ENCODE data around the gene MAPK11. TPM values are rescaled to one million over a fixed set of nuclear protein-coding genes. Genes with fewer than 3 reads are reported as not detected.
A peak's percentile ranks its signal among the peaks of the same experiment; 100 is the strongest.

MAPK11 gene
- total and polyA plus RNA-seq, 10 of the 15 experiments (the other 5 are each of a cell fraction or from before 2014, with no cell fraction given): 0.05 to 12.8 (median 3.7) TPM

DNA sequence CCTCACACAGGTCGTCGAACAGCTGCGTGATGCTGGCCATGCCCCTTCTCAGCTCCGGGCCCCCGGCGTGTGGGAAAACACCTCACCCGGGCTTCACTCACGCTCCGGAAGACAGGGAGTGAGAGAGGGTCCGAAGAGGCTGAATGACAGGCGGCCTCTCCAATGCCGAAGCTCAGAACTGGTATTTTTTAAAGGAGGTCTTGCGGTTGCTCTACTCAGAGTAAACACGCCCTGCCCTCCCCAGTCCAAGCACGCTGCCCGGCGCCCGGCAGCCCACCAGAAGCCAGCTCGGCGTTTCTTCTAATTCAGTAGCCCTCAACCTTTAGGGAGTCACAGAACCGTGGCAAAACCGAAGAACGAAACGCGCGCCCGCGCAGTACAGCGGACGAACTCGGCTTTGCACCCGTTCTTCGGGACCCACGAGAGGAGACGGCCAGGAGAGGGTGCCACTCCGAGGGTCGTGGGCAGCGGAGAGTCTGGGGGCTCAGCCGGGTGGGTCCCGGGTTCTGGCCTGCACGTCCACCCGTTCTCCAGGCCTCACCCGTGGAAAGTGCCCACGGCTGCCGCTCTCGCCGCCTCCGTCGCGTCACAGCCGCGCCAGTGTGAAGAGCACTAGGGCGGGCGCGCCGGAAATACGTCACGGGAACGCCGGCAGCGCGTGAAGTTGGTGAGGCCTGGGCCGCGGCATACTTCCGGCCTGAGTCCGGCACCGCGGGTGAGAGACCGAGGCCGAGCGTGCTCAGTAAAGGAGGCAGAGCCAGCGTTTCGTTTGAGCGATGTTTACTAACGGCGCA lies 25.6 kb downstream of the MAPK11 start, which contains the start of gene TUBGCP6 (continued):
- TF ChIP-seq TAF1 (IDR thresholded peaks at IDR 0.05; ENCODE audit: borderline replicate concordance, low read depth, low read length): peak; percentile 75; the same call in 1 of the 2 replicates
- TF ChIP-seq MYB (IDR thresholded peaks at IDR 0.05; ENCODE audit: borderline replicate concordance, low read depth, low read length): no peak
- TF ChIP-seq REST (IDR thresholded peaks at IDR 0.05; ENCODE audit: low read depth, low read length): no peak
- no peak for TF ChIP-seq HDAC6 (IDR thresholded peaks at IDR 0.05; ENCODE audit: unreplicated experiment)
- TF ChIP-seq JUND (IDR thresholded peaks at IDR 0.05; ENCODE audit: low read depth, low read length): no peak
- peak; percentile 96 for TF ChIP-seq ZBTB40 (IDR thresholded peaks at IDR 0.05; ENCODE audit: borderline replicate concordance)
- TF ChIP-seq, protein P1, sequence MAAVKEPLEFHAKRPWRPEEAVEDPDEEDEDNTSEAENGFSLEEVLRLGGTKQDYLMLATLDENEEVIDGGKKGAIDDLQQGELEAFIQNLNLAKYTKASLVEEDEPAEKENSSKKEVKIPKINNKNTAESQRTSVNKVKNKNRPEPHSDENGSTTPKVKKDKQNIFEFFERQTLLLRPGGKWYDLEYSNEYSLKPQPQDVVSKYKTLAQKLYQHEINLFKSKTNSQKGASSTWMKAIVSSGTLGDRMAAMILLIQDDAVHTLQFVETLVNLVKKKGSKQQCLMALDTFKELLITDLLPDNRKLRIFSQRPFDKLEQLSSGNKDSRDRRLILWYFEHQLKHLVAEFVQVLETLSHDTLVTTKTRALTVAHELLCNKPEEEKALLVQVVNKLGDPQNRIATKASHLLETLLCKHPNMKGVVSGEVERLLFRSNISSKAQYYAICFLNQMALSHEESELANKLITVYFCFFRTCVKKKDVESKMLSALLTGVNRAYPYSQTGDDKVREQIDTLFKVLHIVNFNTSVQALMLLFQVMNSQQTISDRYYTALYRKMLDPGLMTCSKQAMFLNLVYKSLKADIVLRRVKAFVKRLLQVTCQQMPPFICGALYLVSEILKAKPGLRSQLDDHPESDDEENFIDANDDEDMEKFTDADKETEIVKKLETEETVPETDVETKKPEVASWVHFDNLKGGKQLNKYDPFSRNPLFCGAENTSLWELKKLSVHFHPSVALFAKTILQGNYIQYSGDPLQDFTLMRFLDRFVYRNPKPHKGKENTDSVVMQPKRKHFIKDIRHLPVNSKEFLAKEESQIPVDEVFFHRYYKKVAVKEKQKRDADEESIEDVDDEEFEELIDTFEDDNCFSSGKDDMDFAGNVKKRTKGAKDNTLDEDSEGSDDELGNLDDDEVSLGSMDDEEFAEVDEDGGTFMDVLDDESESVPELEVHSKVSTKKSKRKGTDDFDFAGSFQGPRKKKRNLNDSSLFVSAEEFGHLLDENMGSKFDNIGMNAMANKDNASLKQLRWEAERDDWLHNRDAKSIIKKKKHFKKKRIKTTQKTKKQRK (IDR thresholded peaks at IDR 0.05; ENCODE audit: low read depth, low read length): no peak
- TF ChIP-seq CHD1 (IDR thresholded peaks at IDR 0.05; ENCODE audit: low read depth, low read length): no peak
- peak; percentile 35; the same call in 1 of the 2 replicates for TF ChIP-seq NR2F1 (conservative IDR thresholded peaks at IDR 0.05)
- TF ChIP-seq CBX5 (IDR thresholded peaks at IDR 0.05; ENCODE audit: low read depth): no peak
- TF ChIP-seq CTCF (IDR thresholded peaks at IDR 0.05 in 2 of 3, conservative IDR thresholded peaks at IDR 0.05 in 1 of 3; ENCODE audit: control insufficient read depth in 2 of 3, extremely low read depth in 1 of 3, insufficient read depth in 1 of 3, low read depth in 3 of 3, low read length in 3 of 3): peak in 2 of 3 experiments; percentile 13 to 34; a peak in 3 of 6 replicates
- peak; percentile 89 for TF ChIP-seq IKZF1 (conservative IDR thresholded peaks at IDR 0.05)

Measured in GM12878 (cell line).